GM12864 (cell line): ENCODE data around the gene S100A8.

Experiments
- DNase-seq: peaks from one replicate; pipeline ENCODE4 v3.0.0-alpha.2; 2011; ENCODE audit warnings: low read depth
- H3K4me3 ChIP-seq: 2 replicates; pipeline ENCODE4 v1.5.1; 2011; ENCODE audit warnings: mild to moderate bottlenecking, low read depth, low read length, control low read depth
- TF ChIP-seq, protein P1 (sequence below): IDR thresholded peaks from 2 replicates; pipeline ENCODE4 v1.5.1; 2011; ENCODE audit warnings: low read depth, mild to moderate bottlenecking, moderate library complexity, low read length, control low read depth, inconsistent platforms; ENCODE audit errors: missing control alignments

The S100A8 gene

DNA sequence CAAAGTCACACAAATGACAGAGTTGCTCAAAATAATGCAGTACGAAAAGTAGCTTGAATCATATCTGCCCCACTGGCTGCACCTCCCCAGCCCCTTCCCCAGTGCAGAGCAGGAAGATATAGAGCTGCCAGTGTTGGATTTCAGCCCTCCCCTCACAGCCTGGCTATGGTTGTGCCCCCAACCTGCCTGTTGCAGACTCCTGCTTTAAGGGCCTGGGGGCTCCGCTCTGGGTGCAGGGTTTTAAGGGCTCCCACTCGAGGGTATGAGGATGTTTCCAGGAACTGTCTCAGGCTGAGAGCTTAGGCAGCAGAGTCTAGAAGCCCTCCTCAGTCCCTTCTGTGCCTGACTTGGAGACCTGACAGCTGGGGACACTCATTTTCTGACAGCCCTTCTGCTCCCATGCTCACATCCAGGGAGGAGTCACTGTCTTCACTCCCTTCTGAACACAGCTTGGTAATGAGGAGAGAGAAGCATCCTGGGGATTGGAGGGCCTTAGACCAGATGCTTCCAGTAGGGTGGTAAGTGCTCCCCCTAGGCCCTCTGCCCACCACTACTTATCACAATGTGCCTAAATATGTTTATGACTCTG lies 28.6 kb downstream of the S100A8 start:
- no peak overlapping the region for H3K4me3 ChIP-seq
- TF ChIP-seq, protein P1, sequence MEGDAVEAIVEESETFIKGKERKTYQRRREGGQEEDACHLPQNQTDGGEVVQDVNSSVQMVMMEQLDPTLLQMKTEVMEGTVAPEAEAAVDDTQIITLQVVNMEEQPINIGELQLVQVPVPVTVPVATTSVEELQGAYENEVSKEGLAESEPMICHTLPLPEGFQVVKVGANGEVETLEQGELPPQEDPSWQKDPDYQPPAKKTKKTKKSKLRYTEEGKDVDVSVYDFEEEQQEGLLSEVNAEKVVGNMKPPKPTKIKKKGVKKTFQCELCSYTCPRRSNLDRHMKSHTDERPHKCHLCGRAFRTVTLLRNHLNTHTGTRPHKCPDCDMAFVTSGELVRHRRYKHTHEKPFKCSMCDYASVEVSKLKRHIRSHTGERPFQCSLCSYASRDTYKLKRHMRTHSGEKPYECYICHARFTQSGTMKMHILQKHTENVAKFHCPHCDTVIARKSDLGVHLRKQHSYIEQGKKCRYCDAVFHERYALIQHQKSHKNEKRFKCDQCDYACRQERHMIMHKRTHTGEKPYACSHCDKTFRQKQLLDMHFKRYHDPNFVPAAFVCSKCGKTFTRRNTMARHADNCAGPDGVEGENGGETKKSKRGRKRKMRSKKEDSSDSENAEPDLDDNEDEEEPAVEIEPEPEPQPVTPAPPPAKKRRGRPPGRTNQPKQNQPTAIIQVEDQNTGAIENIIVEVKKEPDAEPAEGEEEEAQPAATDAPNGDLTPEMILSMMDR = no peak
- no peak for DNase-seq

- DNase-seq = no peak
- TF ChIP-seq, protein P1 = no peak
- H3K4me3 ChIP-seq = no peak overlapping the region
Observed at GRCh38 chr1:153361480-153362109, 29.3 kb downstream of the S100A8 start.

DNA sequence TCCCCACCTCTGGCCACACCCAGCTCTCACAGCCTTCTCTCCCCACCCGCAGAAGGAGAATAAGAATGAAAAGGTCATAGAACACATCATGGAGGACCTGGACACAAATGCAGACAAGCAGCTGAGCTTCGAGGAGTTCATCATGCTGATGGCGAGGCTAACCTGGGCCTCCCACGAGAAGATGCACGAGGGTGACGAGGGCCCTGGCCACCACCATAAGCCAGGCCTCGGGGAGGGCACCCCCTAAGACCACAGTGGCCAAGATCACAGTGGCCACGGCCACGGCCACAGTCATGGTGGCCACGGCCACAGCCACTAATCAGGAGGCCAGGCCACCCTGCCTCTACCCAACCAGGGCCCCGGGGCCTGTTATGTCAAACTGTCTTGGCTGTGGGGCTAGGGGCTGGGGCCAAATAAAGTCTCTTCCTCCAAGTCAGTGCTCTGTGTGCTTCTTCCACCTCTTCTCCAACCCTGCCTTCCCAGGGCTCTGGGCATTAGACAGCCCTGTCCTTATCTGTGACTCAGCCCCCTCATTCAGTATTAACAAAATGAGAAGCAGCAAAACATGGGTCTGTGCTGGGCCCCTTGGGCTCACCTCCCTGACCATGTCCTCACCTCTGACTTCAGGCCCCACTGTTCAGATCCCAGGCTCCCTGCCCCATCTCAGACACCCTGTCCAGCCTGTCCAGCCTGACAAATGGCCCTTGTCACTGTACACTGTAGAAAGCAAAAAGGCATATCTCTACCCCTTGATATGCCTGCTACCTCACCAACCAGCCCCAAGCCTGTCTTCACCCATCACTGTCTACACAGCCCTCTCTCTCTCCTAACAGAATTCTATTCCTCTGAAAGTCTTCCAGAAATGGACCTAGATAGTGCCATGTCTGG lies 30.0 kb downstream of the S100A8 start:
- TF ChIP-seq, protein P1 = no peak
- DNase-seq = no peak
- no peak overlapping the region for H3K4me3 ChIP-seq

DNA sequence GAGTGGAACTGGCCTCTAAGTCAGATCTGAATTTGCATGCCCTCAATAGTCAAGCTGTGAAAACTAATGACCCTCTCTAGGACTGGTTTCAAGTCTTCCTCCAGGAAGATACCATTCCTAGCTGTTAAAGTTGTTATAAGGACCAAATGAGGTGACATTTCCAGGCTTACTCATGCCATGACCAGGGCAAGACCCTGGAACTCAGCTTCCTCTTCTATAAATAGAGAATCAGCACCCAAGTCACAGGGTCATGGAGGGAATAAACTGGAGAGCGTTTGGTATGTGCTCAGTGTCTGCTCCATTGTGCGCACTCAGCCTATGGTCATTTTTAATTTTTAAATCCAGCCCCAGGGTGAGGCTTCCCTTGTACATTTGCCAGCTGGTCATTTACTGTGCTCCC lies 30.7 kb downstream of the S100A8 start:
- no peak for DNase-seq
- TF ChIP-seq, protein P1 = no peak
- no peak overlapping the region for H3K4me3 ChIP-seq

DNA sequence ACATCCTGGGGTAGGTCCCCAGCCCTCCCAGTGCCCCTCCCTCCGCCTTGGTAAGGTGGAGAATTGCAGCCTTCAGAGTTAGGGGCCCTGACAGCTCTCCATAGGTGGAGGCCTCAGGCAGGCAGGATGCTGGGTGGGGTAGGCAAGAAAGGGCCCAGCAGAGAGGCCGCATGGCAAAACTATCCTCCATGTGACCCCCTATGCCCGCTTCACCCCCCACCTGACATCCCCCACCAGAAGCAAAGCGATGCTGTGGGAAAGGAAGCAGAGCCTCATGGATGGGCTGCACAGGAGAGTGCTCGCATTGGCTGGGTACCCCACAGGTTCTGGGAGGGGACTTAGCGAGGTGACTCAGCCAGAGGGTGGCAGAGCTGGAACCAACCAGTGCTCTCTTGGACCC lies 31.6 kb downstream of the S100A8 start:
- TF ChIP-seq, protein P1 = no peak
- no peak overlapping the region for H3K4me3 ChIP-seq
- no peak for DNase-seq

DNA sequence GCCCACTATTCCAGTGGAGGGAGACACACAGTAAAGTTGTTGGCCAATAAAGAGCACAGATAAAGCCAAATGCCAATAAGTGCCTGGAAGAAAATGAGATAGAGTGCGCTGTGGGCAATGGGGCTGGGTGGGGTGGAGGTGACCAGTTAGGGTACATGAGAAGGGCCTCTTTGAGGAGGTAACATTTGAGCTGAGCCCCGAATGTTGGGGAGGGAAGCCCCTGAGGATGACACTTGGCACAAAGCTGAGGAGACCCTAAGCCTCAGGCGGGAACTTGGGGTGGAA lies 32.2 kb downstream of the S100A8 start:
- no peak for DNase-seq
- TF ChIP-seq, protein P1 = no peak

More for the DNA sequence above, 32.2 kb downstream of the S100A8 start:
- no peak overlapping the region for H3K4me3 ChIP-seq
